GM12872 (cell line): Measurements from ENCODE around the gene GNG4.
A peak's percentile ranks its signal among the peaks of the same experiment; 100 is the strongest.

ENCODE experiments used
- CTCF ChIP-seq: IDR thresholded peaks from 3 replicates; pipeline ENCODE4 v1.5.1; 2011; ENCODE audit warnings: low read depth, mild to moderate bottlenecking, low read length, moderate library complexity; ENCODE audit not compliant: insufficient read depth

The GNG4 gene

GRCh38 chr1:235507623-235508022 is 142.0 kb downstream of the GNG4 start:
- TF ChIP-seq CTCF: no peak

- peak; percentile 81 for TF ChIP-seq CTCF
Measured at GRCh38 chr1:235504494-235505222, 144.9 kb downstream of the GNG4 start.

GRCh38 chr1:235504122-235504493 is 145.5 kb downstream of the GNG4 start, which contains the start of gene B3GALNT2:
Gene B3GALNT2, minus strand, starts transcription at chr1:235504452. Its CDS starts 200 bp downstream, at chr1:235504252.
- no peak for TF ChIP-seq CTCF

GRCh38 chr1:235503403-235504121 is 146.0 kb downstream of the GNG4 start:
- no peak for TF ChIP-seq CTCF

GRCh38 chr1:235502601-235503402 is 146.8 kb downstream of the GNG4 start:
- no peak for TF ChIP-seq CTCF

GRCh38 chr1:235500971-235501540 is 148.5 kb downstream of the GNG4 start:
- TF ChIP-seq CTCF: no peak
